Activated CD8-positive, alpha-beta T cell treated with anti-CD3 and anti-CD28 coated beads for 36 hours (primary cell): ENCODE results near the gene DHX40. TPM values are rescaled to one million over a fixed set of nuclear protein-coding genes. Genes with fewer than 3 reads are reported as not detected.

Source experiments
- ATAC-seq: fragments of 200-7000 bp; cut with Tn5 transposase; one replicate; pipeline ENCODE4 v1.10.0; 2021; ENCODE audit warnings: mild to moderate bottlenecking, moderate library complexity
- CTCF ChIA-PET: fragments of 350-600 bp; sonication (Branson Sonifier 250); formaldehyde crosslinking; loops from one replicate; lab custom pipeline; 2021; ENCODE audit warnings: antibody characterized with exemption; lab: Charles Lee
- POLR2A ChIA-PET: fragments of 350-600 bp; sonication (Branson Sonifier 250); formaldehyde crosslinking; loops from one replicate; lab custom pipeline; 2021; ENCODE audit warnings: antibody characterized with exemption; lab: Charles Lee
- DNase-seq: peaks from one replicate; pipeline ENCODE4 v3.0.0-alpha.2; 2020
- H3K27ac Mint-ChIP-seq: one replicate; pipeline ENCODE4 v1.8.0; 2021; ENCODE audit warnings: mild to moderate bottlenecking, mixed read lengths
- H3K27me3 Mint-ChIP-seq: one replicate; pipeline ENCODE4 v1.8.0; 2021; ENCODE audit warnings: mixed read lengths
- H3K36me3 Mint-ChIP-seq: one replicate; pipeline ENCODE4 v1.8.0; 2021; ENCODE audit warnings: low read depth, mixed read lengths
- H3K4me1 Mint-ChIP-seq: one replicate; pipeline ENCODE4 v1.8.0; 2021; ENCODE audit warnings: low read depth, mixed read lengths
- H3K4me3 Mint-ChIP-seq: one replicate; pipeline ENCODE4 v1.8.0; 2021; ENCODE audit warnings: mild to moderate bottlenecking, moderate library complexity, mixed read lengths
- H3K9me3 Mint-ChIP-seq: one replicate; pipeline ENCODE4 v1.8.0; 2021; ENCODE audit warnings: mixed read lengths
- CTCF ChIP-seq: fragments of 200-600 bp; IDR thresholded peaks from one replicate; pipeline ENCODE4 v1.8.0; 2022; ENCODE audit warnings: antibody characterized with exemption, mild to moderate bottlenecking
- intact Hi-C: fragments of 100-400 bp; cut with micrococcal nuclease; formaldehyde crosslinking; loops from one replicate; pipeline ENCODE4 v1.10.0; 2022
- total RNA-seq, 2 experiments: library from RNA; stranded (reverse); gene quantifications; one replicate each; pipeline ENCODE4 v1.2.3, GENCODE V29; 2021

The DHX40 gene
- total RNA-seq, 2 experiments from 2014 or later: 24.7 to 24.9 TPM

- intact Hi-C loops: no loop called here
- Mint-ChIP-seq H3K27ac (no peak overlapping the region), H3K27me3 (no peaks in the 10 kb centered on the region), H3K4me3 (no peak overlapping the region), H3K9me3 (peaks cover 2% of the 10 kb centered on the region), H3K4me1 (peaks cover 61% of the 10 kb centered on the region), H3K36me3 (peaks cover 37% of the 10 kb centered on the region)
- CTCF ChIA-PET: no interaction called here
- TF ChIP-seq CTCF: no peak
- ATAC-seq (no peak), DNase-seq (no peak)
- POLR2A ChIA-PET: no interaction called here
These were observed 63.8 kb downstream of the DHX40 start for GRCh38 chr17:59629174-59629573.

GRCh38 chr17:59631276-59631675 is 65.9 kb downstream of the DHX40 start:
- peaks cover 2% of the 10 kb centered on the region for H3K9me3 Mint-ChIP-seq
- TF ChIP-seq CTCF: no peak
- ATAC-seq: no peak
- intact Hi-C loops: no loop called here
- DNase-seq: no peak
- no peak overlapping the region for H3K4me3 Mint-ChIP-seq
- H3K36me3 Mint-ChIP-seq: peaks cover 40% of the 10 kb centered on the region
- H3K4me1 Mint-ChIP-seq: peaks cover 67% of the 10 kb centered on the region
- H3K27ac Mint-ChIP-seq: no peak overlapping the region
- ChIA-PET POLR2A (no interaction called here), CTCF (no interaction called here)
- no peaks in the 10 kb centered on the region for H3K27me3 Mint-ChIP-seq

GRCh38 chr17:59632398-59632797 is 67.0 kb downstream of the DHX40 start:
- ATAC-seq: no peak
- peaks cover 40% of the 10 kb centered on the region for H3K36me3 Mint-ChIP-seq
- H3K27ac Mint-ChIP-seq: peak overlapping the region; percentile 43
- H3K9me3 Mint-ChIP-seq: peaks cover 2% of the 10 kb centered on the region
- ChIA-PET POLR2A (no interaction called here), CTCF (interaction anchor here (0.5 kb wide), 1 partner anchor 110 kb away, joined by 3 read pairs; no protein-coding TSS in a partner anchor)
- peaks cover 59% of the 10 kb centered on the region for H3K4me1 Mint-ChIP-seq
- intact Hi-C loops: no loop called here
- H3K4me3 Mint-ChIP-seq: no peak overlapping the region
- H3K27me3 Mint-ChIP-seq: no peaks in the 10 kb centered on the region
- TF ChIP-seq CTCF: no peak
- no peak for DNase-seq

- Mint-ChIP-seq H3K27me3 (no peaks in the 10 kb centered on the region), H3K4me1 (peaks cover 59% of the 10 kb centered on the region), H3K9me3 (peaks cover 2% of the 10 kb centered on the region), H3K27ac (no peak overlapping the region), H3K4me3 (no peak overlapping the region), H3K36me3 (peaks cover 31% of the 10 kb centered on the region)
- ATAC-seq: no peak
- no peak for TF ChIP-seq CTCF
- DNase-seq: no peak
- intact Hi-C loops: no loop called here
- ChIA-PET CTCF (interaction anchor here (1.3 to 1.9 kb wide), 2 partner anchors 9 to 15 kb away, joined by 4 to 6 read pairs; partner anchors contain the start of gene CLTC), POLR2A (interaction anchor here (1.3 kb wide), 1 partner anchor 15 kb away, joined by 5 read pairs; no protein-coding TSS in a partner anchor)
These were observed 68.4 kb downstream of the DHX40 start for GRCh38 chr17:59633658-59634359.
